ENCODE data around the gene ARHGEF17. TPM values are rescaled to one million over a fixed set of nuclear protein-coding genes. Genes with fewer than 3 reads are reported as not detected.

The ARHGEF17 gene
- total and polyA plus RNA-seq, 5 donors from 2014 or later: 0.47 TPM; not detected in 4

DNA sequence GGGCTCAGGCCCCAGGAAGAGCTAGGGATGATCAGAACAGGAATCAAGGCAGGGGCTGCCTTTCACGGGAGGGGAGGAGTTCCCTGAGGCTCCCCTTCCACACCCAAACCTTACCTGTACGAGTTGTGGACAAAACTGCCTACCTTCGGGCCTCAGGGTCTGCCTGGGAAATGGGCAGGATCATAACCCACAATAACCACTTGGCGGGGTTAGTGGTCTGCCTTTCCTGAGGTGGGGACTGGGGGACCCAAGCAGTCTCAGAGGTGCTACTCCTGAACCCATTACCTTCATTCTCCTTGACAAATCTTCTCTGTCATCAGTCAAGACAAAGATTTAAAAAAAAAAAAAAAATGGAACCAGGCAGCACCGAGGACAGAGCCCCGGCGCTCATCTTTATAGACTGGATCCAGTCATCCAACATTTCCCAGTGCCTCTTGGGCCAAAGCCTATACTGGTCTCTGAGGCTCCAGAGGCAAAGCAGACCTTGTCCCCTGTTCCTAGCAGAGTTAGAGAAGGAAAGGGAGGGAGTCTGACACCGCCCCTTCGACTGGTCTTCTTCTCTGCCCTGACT, 21.8 kb upstream of the ARHGEF17 start:
- Histone ChIP-seq H3K4me3 (ENCODE audit: low read depth, low read length) (no peak overlapping the region), H3K9me3 (ENCODE audit: control insufficient read depth in 2 of 2, low read length in 2 of 2) (no peaks in the 10 kb centered on the region), H3K36me3 (ENCODE audit: control insufficient read depth, insufficient read depth, low read length) (no peaks in the 10 kb centered on the region), H3K27ac (ENCODE audit: insufficient read depth, low read length, poor library complexity, severe bottlenecking) (no peak overlapping the region), H3K4me1 (ENCODE audit: control insufficient read depth, insufficient read depth, low read length, poor library complexity, severe bottlenecking) (peaks cover 5% of the 10 kb centered on the region), H3K27me3 (ENCODE audit: control insufficient read depth, insufficient read depth, low read length) (no peaks in the 10 kb centered on the region)
- H3K9me3 Mint-ChIP-seq: no peaks in the 10 kb centered on the region
- H3K27me3 Mint-ChIP-seq: peaks cover 5% of the 10 kb centered on the region
- H3K4me1 Mint-ChIP-seq: peaks cover 0 to 6% (median 2%) of the 10 kb centered on the region in 4 donors
- ATAC-seq (ENCODE audit: low read depth in 2 of 2): no peak
- H3K36me3 Mint-ChIP-seq: no peaks in the 10 kb centered on the region
- H3K27ac Mint-ChIP-seq: no peak overlapping the region
- no peak overlapping the region for H3K4me3 Mint-ChIP-seq
- DNase-seq: no peak

GRCh38 chr11:73287400-73288101, 20.5 kb upstream of the ARHGEF17 start:
- H3K27ac Mint-ChIP-seq: no peak overlapping the region
- no peaks in the 10 kb centered on the region for H3K9me3 Mint-ChIP-seq
- H3K4me3 Mint-ChIP-seq: no peak overlapping the region
- no peaks in the 10 kb centered on the region for H3K9me3 ChIP-seq (ENCODE audit: control insufficient read depth in 2 of 2, low read length in 2 of 2)
- H3K4me3 ChIP-seq (ENCODE audit: low read depth, low read length): no peak overlapping the region
- H3K27me3 ChIP-seq (ENCODE audit: control insufficient read depth, insufficient read depth, low read length): no peaks in the 10 kb centered on the region
- H3K27me3 Mint-ChIP-seq: no peaks in the 10 kb centered on the region
- H3K36me3 Mint-ChIP-seq: no peaks in the 10 kb centered on the region
- H3K4me1 ChIP-seq (ENCODE audit: control insufficient read depth, insufficient read depth, low read length, poor library complexity, severe bottlenecking): peaks cover 5% of the 10 kb centered on the region
- H3K4me1 Mint-ChIP-seq: peaks cover 0 to 6% (median 2%) of the 10 kb centered on the region in 4 donors
- no peaks in the 10 kb centered on the region for H3K36me3 ChIP-seq (ENCODE audit: control insufficient read depth, insufficient read depth, low read length)
- ATAC-seq (ENCODE audit: low read depth in 2 of 2) (no peak), DNase-seq (no peak)
- H3K27ac ChIP-seq (ENCODE audit: insufficient read depth, low read length, poor library complexity, severe bottlenecking): no peak overlapping the region

- Histone ChIP-seq H3K9me3 (ENCODE audit: control insufficient read depth in 2 of 2, low read length in 2 of 2) (no peaks in the 10 kb centered on the region), H3K36me3 (ENCODE audit: control insufficient read depth, insufficient read depth, low read length) (no peaks in the 10 kb centered on the region), H3K4me3 (ENCODE audit: low read depth, low read length) (no peak overlapping the region), H3K27me3 (ENCODE audit: control insufficient read depth, insufficient read depth, low read length) (no peaks in the 10 kb centered on the region), H3K27ac (ENCODE audit: insufficient read depth, low read length, poor library complexity, severe bottlenecking) (no peak overlapping the region), H3K4me1 (ENCODE audit: control insufficient read depth, insufficient read depth, low read length, poor library complexity, severe bottlenecking) (peaks cover 5% of the 10 kb centered on the region)
- DNase-seq (no peak), ATAC-seq (ENCODE audit: low read depth in 2 of 2) (no peak)
- Mint-ChIP-seq H3K9me3 (no peaks in the 10 kb centered on the region), H3K27ac (peak overlapping the region in 1 of 3 donors; percentile 20), H3K27me3 (no peaks in the 10 kb centered on the region), H3K4me1 (peaks cover 0 to 6% (median 2%) of the 10 kb centered on the region in 4 donors), H3K4me3 (no peak overlapping the region), H3K36me3 (no peaks in the 10 kb centered on the region)
These were observed 19.7 kb upstream of the ARHGEF17 start for GRCh38 chr11:73288192-73288872.

- Histone ChIP-seq H3K27ac (ENCODE audit: insufficient read depth, low read length, poor library complexity, severe bottlenecking) (no peak overlapping the region), H3K4me3 (ENCODE audit: low read depth, low read length) (no peak overlapping the region), H3K36me3 (ENCODE audit: control insufficient read depth, insufficient read depth, low read length) (no peaks in the 10 kb centered on the region), H3K27me3 (ENCODE audit: control insufficient read depth, insufficient read depth, low read length) (no peaks in the 10 kb centered on the region), H3K9me3 (ENCODE audit: control insufficient read depth in 2 of 2, low read length in 2 of 2) (no peaks in the 10 kb centered on the region), H3K4me1 (ENCODE audit: control insufficient read depth, insufficient read depth, low read length, poor library complexity, severe bottlenecking) (peaks cover 5% of the 10 kb centered on the region)
- H3K4me3 Mint-ChIP-seq: no peak overlapping the region
- H3K4me1 Mint-ChIP-seq: peaks cover 0 to 6% (median 2%) of the 10 kb centered on the region in 4 donors
- DNase-seq (peak; percentile 13 to 43 (median 34)), ATAC-seq (ENCODE audit: low read depth in 2 of 2) (peak; percentile 63 to 70)
- no peak overlapping the region for H3K27ac Mint-ChIP-seq
- H3K27me3 Mint-ChIP-seq: no peaks in the 10 kb centered on the region
- no peaks in the 10 kb centered on the region for H3K36me3 Mint-ChIP-seq
- no peaks in the 10 kb centered on the region for H3K9me3 Mint-ChIP-seq
These were observed 19.0 kb upstream of the ARHGEF17 start for GRCh38 chr11:73288873-73289707.

DNA sequence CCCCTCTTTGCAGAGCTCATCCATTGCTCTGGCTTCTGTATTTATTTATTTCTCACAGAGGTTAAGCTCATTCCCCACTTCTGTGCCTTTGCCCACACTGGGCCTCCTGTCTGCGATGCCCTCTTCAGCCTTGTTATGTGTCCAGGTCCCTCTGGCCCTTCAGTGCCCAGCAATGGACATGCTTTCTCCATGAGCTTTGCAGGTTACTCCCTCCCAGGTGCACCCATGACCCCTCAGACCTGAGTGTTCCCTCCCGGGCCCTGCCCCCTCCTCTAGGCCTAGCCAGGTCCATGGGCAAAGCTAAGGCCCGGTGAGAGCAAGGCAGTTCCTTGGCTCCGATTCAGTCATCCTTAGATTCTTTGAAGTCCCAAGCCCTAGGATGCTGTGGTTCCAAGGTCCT, 17.5 kb upstream of the ARHGEF17 start:
- Mint-ChIP-seq H3K4me3 (no peak overlapping the region), H3K36me3 (no peaks in the 10 kb centered on the region), H3K9me3 (peaks cover 0 to 1% (median 0%) of the 10 kb centered on the region in 7 donors), H3K4me1 (peaks cover 0 to 6% (median 2%) of the 10 kb centered on the region in 4 donors), H3K27ac (no peak overlapping the region), H3K27me3 (no peaks in the 10 kb centered on the region)
- Histone ChIP-seq H3K4me3 (ENCODE audit: low read depth, low read length) (no peak overlapping the region), H3K9me3 (ENCODE audit: control insufficient read depth in 2 of 2, low read length in 2 of 2) (no peaks in the 10 kb centered on the region), H3K36me3 (ENCODE audit: control insufficient read depth, insufficient read depth, low read length) (no peaks in the 10 kb centered on the region), H3K27me3 (ENCODE audit: control insufficient read depth, insufficient read depth, low read length) (no peaks in the 10 kb centered on the region), H3K4me1 (ENCODE audit: control insufficient read depth, insufficient read depth, low read length, poor library complexity, severe bottlenecking) (peaks cover 5% of the 10 kb centered on the region), H3K27ac (ENCODE audit: insufficient read depth, low read length, poor library complexity, severe bottlenecking) (no peak overlapping the region)
- DNase-seq (no peak), ATAC-seq (ENCODE audit: low read depth in 2 of 2) (no peak)

DNA sequence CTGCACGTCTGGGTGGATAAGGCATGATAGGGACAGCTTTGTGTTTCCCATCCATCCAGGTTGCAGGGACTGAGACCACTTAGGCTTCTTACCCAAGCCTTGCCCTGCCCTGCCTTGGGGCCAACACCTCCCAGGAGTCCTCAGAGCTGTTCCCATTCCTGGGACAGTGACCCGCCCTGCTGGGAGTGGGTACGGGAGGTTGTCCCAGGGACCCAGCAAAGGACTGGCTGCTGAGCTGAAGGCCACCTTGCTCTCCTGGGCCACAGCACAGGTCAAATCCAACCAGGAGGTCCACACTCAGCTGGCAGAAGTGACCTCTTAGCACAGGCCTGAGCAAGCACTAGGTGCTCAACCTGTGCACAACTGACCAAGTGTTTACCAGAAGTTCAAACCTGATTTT, 16.9 kb upstream of the ARHGEF17 start:
- peaks cover 5% of the 10 kb centered on the region for H3K4me1 ChIP-seq (ENCODE audit: control insufficient read depth, insufficient read depth, low read length, poor library complexity, severe bottlenecking)
- H3K4me1 Mint-ChIP-seq: peaks cover 0 to 6% (median 2%) of the 10 kb centered on the region in 4 donors
- H3K27me3 Mint-ChIP-seq: no peaks in the 10 kb centered on the region
- H3K36me3 Mint-ChIP-seq: no peaks in the 10 kb centered on the region
- no peaks in the 10 kb centered on the region for H3K9me3 ChIP-seq (ENCODE audit: control insufficient read depth in 2 of 2, low read length in 2 of 2)
- no peak overlapping the region for H3K4me3 ChIP-seq (ENCODE audit: low read depth, low read length)
- DNase-seq (no peak), ATAC-seq (ENCODE audit: low read depth in 2 of 2) (no peak)
- H3K27me3 ChIP-seq (ENCODE audit: control insufficient read depth, insufficient read depth, low read length): no peaks in the 10 kb centered on the region
- no peak overlapping the region for H3K27ac ChIP-seq (ENCODE audit: insufficient read depth, low read length, poor library complexity, severe bottlenecking)
- H3K36me3 ChIP-seq (ENCODE audit: control insufficient read depth, insufficient read depth, low read length): no peaks in the 10 kb centered on the region
- no peak overlapping the region for H3K27ac Mint-ChIP-seq
- H3K9me3 Mint-ChIP-seq: peaks cover 0 to 1% (median 0%) of the 10 kb centered on the region in 7 donors
- H3K4me3 Mint-ChIP-seq: no peak overlapping the region

DNA sequence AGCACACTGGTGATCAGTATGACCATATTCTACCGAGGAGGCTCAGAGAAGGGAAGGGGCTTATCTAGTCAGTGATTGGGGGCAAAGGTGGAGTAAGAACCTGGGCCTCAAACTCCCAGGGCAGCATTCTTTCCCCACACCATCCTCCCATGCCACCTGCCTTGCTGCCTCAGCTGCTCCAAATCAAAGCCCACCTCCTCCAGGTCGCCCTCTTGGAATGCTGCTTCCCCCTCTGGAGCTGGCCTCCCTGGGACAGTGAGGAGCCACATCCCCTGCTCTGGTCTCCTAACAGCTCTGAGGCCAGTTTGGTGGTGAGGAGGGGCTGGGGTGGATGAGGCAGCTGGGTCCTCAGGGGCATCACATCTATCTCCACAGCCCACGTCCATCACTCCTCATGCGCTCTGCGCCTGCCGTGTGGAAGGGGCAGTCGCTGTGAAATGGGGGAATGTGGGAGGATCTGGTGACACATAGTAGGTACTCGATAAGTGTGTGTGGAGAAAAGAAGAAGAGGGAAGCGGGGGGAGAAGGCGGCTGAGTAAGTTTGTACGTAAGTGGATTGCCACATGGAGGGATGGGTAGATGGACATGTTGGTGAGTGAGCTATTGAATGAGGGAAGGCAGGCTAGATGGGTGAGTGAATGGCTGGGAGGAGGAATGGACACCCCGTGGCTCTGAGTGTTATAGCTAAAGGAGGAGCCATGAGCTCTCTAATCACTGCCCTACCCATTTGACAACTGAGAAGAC, 16.1 kb upstream of the ARHGEF17 start:
- peaks cover 5% of the 10 kb centered on the region for H3K4me1 ChIP-seq (ENCODE audit: control insufficient read depth, insufficient read depth, low read length, poor library complexity, severe bottlenecking)
- Mint-ChIP-seq H3K27me3 (no peaks in the 10 kb centered on the region), H3K36me3 (no peaks in the 10 kb centered on the region), H3K27ac (peak overlapping the region in 1 of 3 donors; percentile 62), H3K9me3 (peaks cover 0 to 1% (median 0%) of the 10 kb centered on the region in 7 donors), H3K4me3 (no peak overlapping the region), H3K4me1 (peaks cover 0 to 6% (median 2%) of the 10 kb centered on the region in 4 donors)
- DNase-seq (no peak), ATAC-seq (ENCODE audit: low read depth in 2 of 2) (no peak)
- H3K9me3 ChIP-seq (ENCODE audit: control insufficient read depth in 2 of 2, low read length in 2 of 2): no peaks in the 10 kb centered on the region
- no peak overlapping the region for H3K27ac ChIP-seq (ENCODE audit: insufficient read depth, low read length, poor library complexity, severe bottlenecking)
- H3K27me3 ChIP-seq (ENCODE audit: control insufficient read depth, insufficient read depth, low read length): no peaks in the 10 kb centered on the region
- H3K36me3 ChIP-seq (ENCODE audit: control insufficient read depth, insufficient read depth, low read length): no peaks in the 10 kb centered on the region
- no peak overlapping the region for H3K4me3 ChIP-seq (ENCODE audit: low read depth, low read length)
